ENCODE measurements around the gene CFAP61. TPM values are rescaled to one million over a fixed set of nuclear protein-coding genes. Genes with fewer than 3 reads are reported as not detected.
"Not testable (repeated sequence)": the region's sequence is repeated elsewhere in the genome, so short reads cannot be mapped to it uniquely, and the experiment has no call there.

The CFAP61 gene
- total RNA-seq, 1 experiment from 2014 or later, result 0.32 TPM

DNA sequence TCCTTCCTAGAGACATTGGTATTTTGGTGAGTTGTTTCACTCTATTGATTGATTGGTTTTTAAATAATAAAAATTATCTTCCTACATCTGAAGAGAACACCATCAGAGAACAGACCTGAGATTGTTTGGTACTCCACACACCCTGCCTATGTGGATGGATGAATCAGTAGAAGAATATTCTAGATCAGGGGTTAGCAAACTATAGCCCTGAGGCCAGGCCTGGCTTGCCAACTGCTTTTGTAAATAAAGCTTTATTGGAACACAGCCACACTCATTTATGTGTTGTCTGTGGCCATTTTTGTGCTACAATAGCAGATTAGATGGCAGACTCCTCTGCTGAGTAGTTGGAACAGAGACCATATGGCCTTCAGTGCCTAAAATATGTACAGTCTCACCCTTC is 176.0 kb downstream of the CFAP61 start:
- DNase-seq (ENCODE audit: extremely low read depth, low read depth), result no peak

DNA sequence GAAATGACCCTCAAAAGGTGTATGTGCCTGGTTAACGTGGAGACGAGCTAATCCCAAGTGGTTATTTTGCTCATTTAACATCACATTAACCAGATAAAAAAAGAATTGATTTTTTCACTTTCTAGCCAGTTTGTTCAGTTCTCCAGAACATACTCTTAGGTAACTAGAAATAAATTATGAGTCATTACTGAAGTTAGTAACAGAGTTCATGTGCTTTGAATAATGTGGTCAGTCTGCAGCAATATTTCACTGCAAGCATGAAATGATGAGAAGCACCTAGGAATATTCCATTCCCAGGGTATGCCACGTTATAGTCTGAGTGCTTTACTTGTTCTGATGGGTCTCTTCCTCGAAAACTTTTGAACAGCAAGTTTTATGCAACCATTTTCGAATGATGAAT is 177.3 kb downstream of the CFAP61 start:
- DNase-seq (ENCODE audit: extremely low read depth, low read depth), result no peak

DNA sequence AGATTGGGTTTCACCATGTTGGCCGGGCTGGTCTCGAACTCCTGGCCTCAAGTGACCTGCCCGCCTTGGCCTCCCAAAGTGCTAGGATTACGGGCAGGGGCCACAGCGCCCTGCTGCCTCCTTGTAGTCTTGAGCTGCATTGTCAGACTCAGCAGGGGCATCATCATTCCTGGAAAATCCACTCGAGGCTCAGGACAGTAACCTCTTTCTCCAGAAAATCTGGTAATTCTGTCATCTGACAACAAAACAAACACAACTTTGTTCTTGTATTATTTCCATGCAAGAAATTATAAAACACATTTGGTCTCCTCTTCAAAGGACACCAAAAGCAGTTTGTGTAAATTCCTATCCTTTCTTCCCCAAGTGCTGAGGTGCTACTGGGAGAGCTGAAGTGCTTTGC is 178.4 kb downstream of the CFAP61 start:
- DNase-seq (ENCODE audit: extremely low read depth, low read depth), result no peak

DNA sequence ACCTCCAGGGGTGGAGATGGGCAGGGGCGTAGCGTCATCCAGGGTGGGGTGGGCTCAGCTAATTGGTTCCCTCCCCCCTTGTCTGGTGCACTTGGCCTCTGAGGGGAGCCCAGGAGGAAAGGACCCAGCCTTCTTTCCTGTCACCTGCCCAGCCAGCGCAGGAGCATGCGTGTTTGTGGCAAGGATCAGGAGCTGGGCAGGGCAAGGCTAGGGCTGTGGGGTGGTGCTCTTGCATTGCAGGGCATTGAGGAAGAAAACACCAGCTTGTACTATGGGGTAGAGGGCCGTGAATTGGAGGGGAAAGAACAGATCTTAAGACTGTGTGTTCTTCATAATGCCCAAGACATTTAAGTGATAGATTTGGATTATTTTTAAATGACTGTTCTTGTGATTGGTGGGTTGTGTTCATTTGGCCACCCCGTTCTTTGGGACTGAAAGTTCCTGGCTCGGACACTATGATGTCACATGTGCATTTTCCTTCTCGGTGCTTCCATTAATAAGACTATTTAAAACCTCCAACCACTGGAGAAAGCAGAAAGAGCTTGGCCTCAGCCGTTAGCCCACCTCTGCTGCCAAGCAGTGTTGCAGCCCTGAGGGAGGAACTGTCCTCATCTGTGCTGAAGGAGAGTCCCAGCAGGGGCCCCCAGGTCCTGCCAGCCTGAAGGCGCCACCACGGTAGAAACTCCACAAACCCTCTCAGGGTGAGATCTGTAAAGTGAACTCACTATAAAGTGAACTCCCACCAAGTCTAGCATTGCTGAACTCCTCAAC is 179.4 kb downstream of the CFAP61 start:
- no peak for DNase-seq (ENCODE audit: extremely low read depth, low read depth)

DNA sequence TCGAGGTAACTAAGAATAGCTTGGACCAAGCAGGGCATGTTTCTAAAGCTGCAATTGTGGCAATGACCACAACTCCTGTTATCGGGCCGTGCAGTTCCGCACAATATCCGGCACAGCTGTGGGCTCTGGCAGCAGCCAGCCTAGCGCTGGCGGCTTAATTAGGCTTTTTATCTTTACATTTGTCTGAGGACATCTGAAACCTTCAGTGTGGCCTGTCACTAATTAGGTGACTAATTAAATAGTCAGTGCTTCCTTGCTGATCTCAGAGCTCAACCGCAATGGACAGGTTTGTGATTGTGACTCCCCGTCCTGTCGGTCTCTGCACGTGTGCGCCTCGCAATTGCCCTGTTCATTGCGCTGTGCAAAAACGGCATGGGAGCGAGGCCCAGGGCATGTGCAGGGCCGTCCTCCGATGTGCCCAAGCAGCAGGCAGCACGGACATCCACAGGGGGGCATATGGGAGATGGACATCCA is 180.7 kb downstream of the CFAP61 start:
- DNase-seq (ENCODE audit: extremely low read depth, low read depth), result no peak

DNA sequence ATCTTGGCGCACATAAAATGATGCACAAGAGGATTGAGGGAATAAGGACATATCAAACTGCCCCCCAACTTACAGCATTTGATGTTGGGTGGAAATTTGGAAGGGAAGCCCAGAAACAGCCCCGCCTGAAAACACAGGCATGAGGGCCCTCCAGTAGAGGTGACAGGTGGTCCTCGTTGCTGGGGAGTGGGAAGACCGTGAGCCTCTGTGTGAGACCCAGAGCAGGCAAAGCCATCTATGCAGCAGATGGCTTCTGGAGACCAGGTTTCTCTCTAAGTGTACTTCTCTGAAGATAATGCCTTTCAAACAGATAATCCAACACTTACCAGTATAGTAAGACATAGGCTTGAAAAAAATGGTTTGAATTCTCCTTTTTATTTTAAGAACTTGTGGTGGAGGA is 183.3 kb downstream of the CFAP61 start:
- no peak for DNase-seq (ENCODE audit: extremely low read depth, low read depth)

DNA sequence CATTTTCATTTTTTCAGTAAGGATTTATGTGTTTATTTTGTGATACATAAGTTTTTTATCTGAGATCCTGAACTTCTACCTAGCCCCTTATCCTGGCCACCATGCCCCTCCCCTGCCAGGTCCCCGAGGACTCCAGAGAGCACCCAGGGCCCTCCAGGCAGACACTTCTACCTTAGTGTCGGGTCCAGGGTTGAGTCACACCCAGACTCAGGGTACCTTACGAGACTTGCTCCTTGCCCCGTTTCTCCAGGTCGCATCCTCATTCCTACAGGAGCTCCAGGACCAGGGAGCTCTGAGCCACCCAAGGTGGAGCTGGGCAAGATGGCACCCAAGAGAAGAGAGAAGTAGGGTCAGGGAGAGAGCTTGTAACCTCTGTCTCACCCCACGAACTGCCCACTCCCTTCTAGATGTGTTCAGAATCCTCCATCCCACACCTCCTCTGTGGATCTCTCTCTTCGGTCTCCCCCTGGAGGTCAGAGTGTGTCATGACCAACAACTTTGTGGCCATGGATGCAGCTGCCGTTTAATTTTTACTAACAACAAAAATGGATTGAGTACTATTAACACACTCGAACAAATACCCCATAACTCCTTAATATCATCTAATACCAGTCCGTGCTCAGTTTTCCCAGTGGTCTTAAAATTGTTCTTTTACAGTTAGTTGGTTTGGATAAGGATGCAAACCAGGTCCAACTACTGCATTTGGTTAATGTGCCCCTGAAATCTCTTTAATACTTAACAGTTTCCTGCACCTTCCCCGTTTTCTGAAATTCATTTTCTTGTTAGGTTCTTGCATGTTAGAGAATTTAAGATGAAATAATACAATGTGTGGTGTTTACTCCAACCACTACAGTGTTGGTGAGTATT is 185.0 kb downstream of the CFAP61 start:
- peak; percentile 60 for DNase-seq (ENCODE audit: extremely low read depth, low read depth)

DNA sequence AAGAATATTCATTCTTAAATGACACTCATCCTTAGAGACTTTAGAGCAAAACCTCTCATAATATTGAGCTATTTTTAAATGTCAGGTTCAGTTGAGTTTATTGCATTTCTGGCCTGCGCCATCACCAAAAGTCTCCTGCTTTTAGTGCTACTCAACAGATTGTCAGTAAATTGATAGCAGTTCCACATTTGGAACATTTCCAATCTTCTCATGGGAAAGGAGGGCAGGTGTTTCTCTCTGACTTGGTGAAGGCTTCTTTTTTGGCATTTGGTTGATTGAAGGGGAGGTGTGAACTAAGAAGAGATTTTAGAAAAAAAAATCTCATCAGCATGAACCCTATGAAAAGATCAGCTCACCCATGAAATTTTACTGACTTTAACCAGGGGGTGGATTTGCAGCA is 189.6 kb downstream of the CFAP61 start:
- no peak for DNase-seq (ENCODE audit: extremely low read depth, low read depth)

DNA sequence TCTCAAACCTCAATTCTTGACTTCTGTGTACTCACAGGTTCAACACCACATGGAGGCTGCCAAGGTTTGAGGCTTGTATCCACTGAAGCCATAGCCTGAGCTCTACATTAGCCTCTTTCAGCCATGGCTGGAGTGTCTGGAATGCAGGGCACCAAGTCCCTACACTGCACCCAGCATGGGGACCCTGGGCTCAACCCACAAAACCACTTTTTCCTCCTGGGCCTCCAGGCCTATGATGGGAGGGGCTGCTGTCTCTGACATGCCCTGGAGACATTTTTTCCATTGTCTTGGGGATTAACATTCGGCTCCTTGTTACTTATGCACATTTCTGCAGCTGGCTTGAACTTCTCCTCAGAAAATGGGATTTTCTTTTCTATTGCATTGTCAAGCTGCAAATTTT is 192.1 kb downstream of the CFAP61 start:
- DNase-seq (ENCODE audit: extremely low read depth, low read depth), result not testable (repeated sequence)

DNA sequence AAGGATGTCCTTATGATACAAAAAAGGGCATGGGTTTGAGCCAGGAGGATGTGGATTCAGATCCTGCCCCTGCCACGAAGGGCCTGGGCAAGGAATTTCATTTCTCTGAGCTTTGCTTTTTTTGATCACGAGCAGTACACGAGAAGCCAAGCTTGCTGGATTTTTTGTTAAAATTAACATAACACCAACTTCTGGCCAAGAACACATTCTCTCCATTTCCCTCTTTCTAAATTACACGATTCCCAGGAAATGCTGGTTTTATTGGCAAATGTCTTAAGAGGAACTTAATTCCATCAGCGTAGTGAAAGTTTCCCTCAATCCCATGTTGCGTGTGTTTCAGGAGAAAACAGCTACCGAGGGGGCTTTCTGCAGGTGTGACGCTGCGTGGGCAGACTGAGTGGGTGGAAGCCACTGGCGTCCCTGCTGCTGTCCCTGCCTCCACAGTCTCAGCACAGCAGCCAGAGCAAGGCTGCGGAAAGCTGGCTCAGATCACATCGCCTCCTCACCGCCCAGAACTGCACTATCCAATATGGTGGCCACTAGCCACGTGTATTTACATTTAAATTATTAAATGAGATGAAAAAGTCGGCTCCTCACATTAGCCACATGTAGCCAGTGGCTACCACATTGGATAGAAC is 194.8 kb downstream of the CFAP61 start:
- DNase-seq (ENCODE audit: extremely low read depth, low read depth), result no peak

DNA sequence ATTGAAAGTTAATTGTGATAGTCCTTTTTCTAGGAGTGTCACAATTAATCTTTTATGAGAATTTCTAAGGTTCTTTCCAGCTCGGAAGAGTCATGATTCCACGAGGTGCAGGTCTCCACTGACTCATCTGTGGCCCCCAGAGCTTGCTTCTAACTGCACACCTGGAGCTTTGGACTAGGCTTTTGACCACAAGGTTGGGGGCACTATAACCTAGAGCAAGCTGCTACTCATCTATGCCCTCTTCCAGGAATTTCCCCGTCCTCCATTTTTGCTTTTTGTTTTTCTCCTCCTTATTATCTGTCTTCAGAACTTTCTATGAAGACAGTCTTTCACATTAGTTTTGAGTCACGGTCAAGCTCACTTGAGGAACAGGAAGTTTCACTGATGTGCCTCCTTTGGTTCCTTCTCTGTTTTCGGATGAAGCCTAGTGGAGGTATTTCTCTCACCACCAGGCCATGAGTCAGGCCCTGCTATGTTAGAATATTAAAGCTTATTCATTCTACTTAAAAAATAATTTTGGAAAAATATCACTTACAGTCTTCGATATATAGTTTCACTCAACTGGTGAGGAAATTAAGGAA is 196.4 kb downstream of the CFAP61 start:
- no peak for DNase-seq (ENCODE audit: extremely low read depth, low read depth)

DNA sequence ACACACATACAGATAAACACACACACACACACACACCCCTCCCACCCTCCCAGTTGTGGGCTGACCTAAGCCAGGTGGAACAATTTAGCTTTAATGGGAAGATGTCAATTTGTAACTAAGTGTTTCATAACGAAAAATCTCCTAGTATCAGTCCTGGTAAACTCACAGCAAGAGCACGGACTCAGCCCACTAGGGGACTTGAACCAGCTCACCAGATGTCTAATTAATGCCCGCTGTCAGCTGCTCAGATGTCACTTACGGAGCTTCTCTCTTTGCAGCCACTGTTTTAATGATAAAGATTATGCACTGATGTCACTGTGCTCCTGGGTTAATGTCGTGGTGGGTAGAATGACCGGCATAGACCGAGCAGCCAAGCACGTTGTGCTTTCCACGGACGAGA is 199.0 kb downstream of the CFAP61 start:
- no peak for DNase-seq (ENCODE audit: extremely low read depth, low read depth)

DNA sequence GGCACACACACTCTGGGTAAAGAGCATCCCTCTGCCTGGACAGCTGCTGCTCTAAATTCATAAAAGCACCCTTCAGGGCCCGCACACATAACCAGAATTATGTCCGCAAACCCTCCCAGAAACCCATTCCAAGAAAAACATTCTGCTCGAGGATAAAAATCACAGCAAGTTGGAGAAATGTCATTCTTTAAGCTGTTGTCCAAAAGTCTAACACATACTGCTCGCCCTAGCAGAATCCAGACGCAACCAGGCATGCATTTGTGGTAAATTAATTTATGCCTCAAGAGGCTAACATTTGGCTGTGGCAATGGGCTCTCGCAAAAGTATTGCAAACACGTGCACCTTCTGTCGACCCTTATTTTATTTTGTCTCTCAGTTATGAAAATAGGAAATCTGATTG is 199.5 kb downstream of the CFAP61 start:
- DNase-seq (ENCODE audit: extremely low read depth, low read depth), result no peak

DNA sequence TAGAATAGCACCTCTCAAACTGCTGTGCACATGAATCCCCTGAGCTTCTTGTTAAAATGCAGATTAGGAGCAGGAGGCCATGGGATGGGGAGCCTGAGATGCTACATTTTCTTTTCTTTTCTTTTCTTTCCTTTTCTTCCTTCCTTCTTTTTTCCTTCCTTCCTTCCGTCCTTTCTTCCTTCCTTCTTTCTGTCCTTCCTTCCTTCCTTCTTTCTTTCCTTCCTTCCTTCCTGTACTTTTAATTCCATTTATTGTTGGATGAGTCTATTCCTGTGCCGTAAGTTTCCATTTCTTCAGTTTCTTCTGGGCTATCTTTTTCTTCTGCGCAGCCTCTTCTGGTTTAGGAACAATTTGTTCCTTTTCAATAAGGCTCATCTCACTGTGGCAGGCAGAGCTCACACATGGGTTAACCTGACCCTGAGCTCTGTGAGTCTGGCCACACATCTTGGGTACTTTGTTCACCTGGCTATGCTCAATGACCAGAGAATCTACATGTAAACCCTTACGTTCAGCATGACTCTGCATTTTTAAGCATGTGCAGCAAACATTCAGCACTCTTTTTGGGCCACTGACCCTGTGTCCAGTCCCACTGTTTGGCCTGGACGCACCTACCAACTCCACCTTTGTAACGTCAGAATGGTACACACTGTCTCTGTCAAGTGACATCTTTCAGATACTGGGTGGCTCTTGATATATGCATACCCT is 200.9 kb downstream of the CFAP61 start:
- DNase-seq (ENCODE audit: extremely low read depth, low read depth), result no peak

DNA sequence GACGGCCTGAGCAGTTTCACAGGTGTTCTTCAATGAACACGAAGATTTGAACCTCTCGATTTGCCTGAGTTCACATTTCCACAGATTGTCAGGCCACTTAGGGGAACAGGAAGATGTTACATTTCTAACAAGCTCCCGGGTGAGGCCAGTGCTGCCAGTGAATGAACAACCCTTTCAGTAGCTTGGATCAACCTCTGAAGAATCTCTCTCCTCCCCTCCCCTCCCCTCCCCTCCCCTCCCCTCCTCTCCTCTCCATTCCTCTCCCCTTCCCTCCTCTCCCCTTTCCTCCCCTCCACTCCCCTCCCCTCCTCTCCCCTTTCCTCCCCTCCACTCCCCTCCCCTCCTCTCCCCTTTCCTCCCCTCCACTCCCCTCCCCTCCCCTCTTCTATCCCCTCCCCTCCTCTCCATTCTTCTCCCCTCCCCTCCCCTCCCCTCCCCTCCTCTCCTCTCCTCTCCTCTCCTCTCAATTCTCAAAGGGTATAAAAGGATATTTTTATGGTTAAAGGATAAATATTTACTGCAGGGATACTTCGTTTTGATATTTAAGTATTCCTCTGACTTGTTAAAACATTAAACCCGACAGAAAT is 201.5 kb downstream of the CFAP61 start:
- DNase-seq (ENCODE audit: extremely low read depth, low read depth), result no peak

DNA sequence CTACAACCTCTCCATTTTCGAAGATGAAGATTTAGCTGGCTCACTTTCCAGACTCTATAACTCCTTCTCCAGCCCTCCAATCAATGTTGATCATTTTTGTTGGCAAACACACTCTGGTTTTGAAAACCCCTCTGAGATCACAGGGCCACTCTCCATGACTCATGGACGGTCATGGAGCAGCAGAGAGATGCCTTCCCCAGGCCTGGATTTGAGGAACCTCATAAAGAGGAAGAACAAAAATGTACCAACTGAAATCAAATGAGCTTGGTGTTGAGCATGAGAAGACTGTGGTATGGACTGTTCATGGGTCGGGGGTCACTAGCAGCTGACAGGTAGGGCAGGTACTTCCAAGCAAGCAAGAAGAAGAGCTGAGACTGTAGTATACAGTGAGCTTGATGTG is 202.8 kb downstream of the CFAP61 start:
- no peak for DNase-seq (ENCODE audit: extremely low read depth, low read depth)

DNA sequence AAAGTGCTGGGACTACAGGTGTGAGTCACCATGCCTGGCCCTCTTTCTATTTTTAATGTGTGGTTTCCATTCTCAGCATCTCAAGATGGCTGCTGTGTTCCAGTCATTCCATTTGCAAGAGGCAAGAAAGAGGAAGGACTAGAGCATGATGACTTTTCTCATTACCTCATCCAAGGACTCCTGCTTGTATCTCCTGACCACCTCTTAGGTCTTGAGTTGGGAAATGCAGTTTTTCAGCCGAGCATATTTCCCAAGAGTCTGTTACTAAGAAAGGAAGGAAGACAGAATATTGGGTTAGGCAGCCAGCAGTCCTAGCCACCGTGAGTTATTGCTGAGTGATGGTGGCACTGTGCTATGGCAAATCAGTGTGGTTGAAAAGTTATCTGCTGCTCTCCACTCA is 207.2 kb downstream of the CFAP61 start:
- DNase-seq (ENCODE audit: extremely low read depth, low read depth), result no peak

DNA sequence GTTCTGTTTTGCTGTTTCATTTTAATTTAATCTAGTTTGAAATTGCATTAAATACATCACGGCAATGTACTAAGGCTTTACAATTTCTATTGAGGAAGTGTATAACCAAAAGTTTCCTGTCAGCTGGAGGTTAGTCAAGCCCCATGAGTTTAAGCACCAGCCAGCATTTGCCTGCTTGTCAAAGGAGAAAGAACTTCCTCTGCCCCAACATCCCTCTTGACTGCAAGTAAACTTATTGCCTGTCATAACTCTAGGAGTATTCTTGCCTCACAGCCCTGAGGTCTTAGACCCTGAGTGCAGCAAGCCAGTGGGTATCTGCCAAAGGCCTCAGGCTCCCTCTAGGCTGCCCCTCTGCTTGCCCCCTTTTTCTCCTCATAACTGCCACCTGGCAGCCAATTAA is 208.8 kb downstream of the CFAP61 start:
- no peak for DNase-seq (ENCODE audit: extremely low read depth, low read depth)

DNA sequence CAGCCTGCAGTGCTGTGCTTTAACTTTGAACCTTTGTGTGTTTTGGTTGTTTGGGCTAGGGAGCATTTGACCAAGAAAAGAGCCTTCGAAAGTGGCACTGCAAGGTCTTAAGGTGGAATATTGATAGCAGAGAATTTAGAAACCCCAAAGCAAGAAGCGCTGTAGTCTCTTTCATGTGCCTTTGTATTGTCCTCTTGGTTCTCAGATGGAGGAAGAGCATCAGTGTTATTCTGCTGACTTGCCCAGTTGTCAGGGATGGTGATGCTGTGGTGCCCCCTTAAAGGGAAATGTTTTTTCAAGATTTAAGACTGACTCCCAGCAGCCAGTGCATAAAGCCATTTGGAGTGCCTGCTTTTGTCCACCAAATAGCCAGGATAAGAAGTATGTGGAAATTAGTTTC is 212.9 kb downstream of the CFAP61 start:
- no peak for DNase-seq (ENCODE audit: extremely low read depth, low read depth)

DNA sequence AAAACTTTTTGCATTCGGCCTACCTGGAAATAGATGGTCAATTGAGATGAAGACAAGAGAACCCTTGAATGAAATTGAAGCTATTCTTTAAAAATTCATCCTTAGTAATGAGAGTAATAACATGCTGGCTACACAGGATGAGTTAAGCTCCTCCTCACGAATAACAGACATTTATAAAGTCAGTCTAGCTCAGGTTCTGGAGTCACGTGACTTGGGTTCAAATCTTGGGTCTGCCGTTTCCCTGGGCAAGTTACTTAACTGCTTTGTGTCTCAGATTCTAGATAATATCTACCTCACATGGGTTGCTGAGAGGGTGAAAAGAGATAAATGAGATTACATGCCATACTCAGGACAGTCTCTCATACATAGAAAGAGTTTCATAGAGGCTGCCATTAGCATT is 214.2 kb downstream of the CFAP61 start:
- no peak for DNase-seq (ENCODE audit: extremely low read depth, low read depth)

Measured in NCI-H460 (cell line).